Colonic mucosa (tissue), 4 donors: Measurements from ENCODE around the gene KRT39. TPM values are rescaled to one million over a fixed set of nuclear protein-coding genes. Genes with fewer than 3 reads are reported as not detected.
A peak's percentile ranks its signal among the peaks of the same experiment; 100 is the strongest.

Experiments used
- DNase-seq: peaks from one replicate; pipeline ENCODE4 v3.0.0-alpha.2; 2020
- H3K27ac ChIP-seq: fragments of 200-600 bp; one replicate; pipeline ENCODE4 v1.8.0; 2021
- H3K27me3 ChIP-seq: fragments of 200-600 bp; one replicate; pipeline ENCODE4 v1.8.0; 2021
- H3K36me3 ChIP-seq: fragments of 200-600 bp; one replicate; pipeline ENCODE4 v1.8.0; 2021
- H3K4me1 ChIP-seq: fragments of 200-600 bp; one replicate; pipeline ENCODE4 v1.8.0; 2021; ENCODE audit warnings: mild to moderate bottlenecking
- H3K4me3 ChIP-seq: fragments of 200-600 bp; one replicate; pipeline ENCODE4 v1.8.0; 2021
- H3K9ac ChIP-seq, 2 donors: one replicate each; pipeline ENCODE4 v1.7.0; 2013; ENCODE audit warnings: control low read depth in 2 of 2, low read depth in 2 of 2, low read length in 2 of 2
- H3K9me3 ChIP-seq: fragments of 200-600 bp; one replicate; pipeline ENCODE4 v1.8.0; 2021
- intact Hi-C: fragments of 100-400 bp; cut with DNase I; formaldehyde crosslinking; loops from one replicate; pipeline ENCODE4 v1.14.1; 2022
- total RNA-seq, 2 donors: library from RNA; stranded (reverse); fragmentation: NEBNext Ultra II Directional in 1 of 2; extraction: Animal tissue kit (Norgen Biotek cat#: 25700) in 1 of 2; gene quantifications; one replicate each; pipeline ENCODE4 v1.2.1, GENCODE V29; 2021
- TF ChIP-seq, protein P1 (sequence below): fragments of 200-600 bp; IDR thresholded peaks from one replicate; pipeline ENCODE4 v1.8.0; 2022; ENCODE audit warnings: antibody characterized with exemption, mild to moderate bottlenecking
- donor health status: healthy.
- donor health status: DM: no; HTN: no; CAD: no.
- donor health status: DM: no; HTN: no; CAD: no.

The KRT39 gene
- total RNA-seq, 2 donors from 2014 or later, result not detected

DNA sequence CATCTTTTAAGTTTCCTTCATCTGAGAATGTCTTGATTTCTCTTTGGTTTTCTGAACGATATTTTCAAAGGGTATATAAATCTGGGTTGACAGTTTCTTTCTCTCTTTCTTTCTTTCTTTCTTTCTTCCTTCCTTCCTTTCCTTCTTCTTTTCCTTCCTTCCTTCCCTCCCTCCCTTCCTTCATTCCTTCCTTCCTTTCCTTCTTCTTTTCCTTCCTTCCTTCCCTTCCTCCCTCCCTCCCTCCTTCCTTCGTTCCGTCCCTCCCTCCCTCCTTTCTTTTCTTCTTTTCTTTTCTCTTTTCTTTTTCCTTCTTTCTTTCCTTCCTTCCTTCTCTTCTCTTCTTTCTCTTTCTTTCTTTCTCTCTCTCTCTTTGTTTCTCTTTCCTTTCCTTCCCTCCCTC, 7.6 kb upstream of the KRT39 start:
- no peak for DNase-seq
- Histone ChIP-seq H3K36me3 (no peaks in the 10 kb centered on the region), H3K4me1 (no peaks in the 10 kb centered on the region), H3K9me3 (no peaks in the 10 kb centered on the region), H3K27ac (no peak overlapping the region), H3K27me3 (no peaks in the 10 kb centered on the region), H3K4me3 (no peak overlapping the region), H3K9ac (no peak overlapping the region)
- TF ChIP-seq, protein P1, sequence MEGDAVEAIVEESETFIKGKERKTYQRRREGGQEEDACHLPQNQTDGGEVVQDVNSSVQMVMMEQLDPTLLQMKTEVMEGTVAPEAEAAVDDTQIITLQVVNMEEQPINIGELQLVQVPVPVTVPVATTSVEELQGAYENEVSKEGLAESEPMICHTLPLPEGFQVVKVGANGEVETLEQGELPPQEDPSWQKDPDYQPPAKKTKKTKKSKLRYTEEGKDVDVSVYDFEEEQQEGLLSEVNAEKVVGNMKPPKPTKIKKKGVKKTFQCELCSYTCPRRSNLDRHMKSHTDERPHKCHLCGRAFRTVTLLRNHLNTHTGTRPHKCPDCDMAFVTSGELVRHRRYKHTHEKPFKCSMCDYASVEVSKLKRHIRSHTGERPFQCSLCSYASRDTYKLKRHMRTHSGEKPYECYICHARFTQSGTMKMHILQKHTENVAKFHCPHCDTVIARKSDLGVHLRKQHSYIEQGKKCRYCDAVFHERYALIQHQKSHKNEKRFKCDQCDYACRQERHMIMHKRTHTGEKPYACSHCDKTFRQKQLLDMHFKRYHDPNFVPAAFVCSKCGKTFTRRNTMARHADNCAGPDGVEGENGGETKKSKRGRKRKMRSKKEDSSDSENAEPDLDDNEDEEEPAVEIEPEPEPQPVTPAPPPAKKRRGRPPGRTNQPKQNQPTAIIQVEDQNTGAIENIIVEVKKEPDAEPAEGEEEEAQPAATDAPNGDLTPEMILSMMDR, result no peak
- intact Hi-C loops, result no loop called here

DNA sequence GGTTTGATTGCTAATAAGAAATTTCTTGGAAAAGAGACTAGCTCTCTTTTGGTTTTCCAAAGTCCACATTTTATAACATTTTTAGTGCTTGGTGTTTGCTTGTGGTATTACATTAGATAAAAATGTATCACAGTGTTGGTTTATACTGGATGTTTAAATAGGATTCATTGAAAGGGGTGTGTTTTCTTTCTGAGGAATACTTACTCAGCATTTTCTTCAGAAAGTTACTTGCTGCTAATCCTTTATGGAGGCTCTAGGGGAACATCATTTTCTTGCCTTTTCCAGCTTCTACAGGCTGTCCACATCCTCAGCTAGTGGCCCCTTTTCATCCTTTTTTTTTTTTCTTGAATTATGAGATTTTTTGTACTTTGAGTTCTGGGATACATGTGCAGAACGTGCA, 834 bp upstream of the KRT39 start:
- Histone ChIP-seq H3K9ac (no peak overlapping the region), H3K4me3 (no peak overlapping the region), H3K27ac (no peak overlapping the region), H3K27me3 (no peaks in the 10 kb centered on the region), H3K4me1 (no peaks in the 10 kb centered on the region), H3K9me3 (no peaks in the 10 kb centered on the region), H3K36me3 (no peaks in the 10 kb centered on the region)
- DNase-seq, result no peak
- intact Hi-C loops, result no loop called here
- TF ChIP-seq, protein P1, result no peak

DNA sequence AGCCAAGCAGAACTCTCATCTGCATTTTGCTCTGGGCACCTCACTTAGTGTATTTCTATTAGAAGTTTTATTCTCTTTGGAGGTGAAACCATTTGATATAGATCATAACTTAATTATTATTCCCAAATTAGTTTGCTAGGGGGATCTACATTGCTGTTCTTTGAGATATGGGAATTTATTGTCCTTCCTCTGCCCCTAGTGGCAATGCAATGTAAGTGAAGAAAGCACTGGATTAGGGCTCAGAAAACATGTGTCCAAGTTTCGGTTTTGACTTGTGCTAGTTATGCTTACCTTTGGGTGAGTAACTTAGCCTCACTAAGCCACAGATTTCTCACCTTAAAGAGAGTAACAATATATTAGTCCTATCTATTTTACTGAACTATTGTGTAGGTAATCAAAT, 2.9 kb downstream of the KRT39 start:
- Histone ChIP-seq H3K27ac (no peak overlapping the region), H3K36me3 (no peaks in the 10 kb centered on the region), H3K4me1 (no peaks in the 10 kb centered on the region), H3K9ac (no peak overlapping the region), H3K4me3 (no peak overlapping the region), H3K27me3 (no peaks in the 10 kb centered on the region), H3K9me3 (no peaks in the 10 kb centered on the region)
- intact Hi-C loops, result no loop called here
- TF ChIP-seq, protein P1, result peak; percentile 65
- no peak for DNase-seq

DNA sequence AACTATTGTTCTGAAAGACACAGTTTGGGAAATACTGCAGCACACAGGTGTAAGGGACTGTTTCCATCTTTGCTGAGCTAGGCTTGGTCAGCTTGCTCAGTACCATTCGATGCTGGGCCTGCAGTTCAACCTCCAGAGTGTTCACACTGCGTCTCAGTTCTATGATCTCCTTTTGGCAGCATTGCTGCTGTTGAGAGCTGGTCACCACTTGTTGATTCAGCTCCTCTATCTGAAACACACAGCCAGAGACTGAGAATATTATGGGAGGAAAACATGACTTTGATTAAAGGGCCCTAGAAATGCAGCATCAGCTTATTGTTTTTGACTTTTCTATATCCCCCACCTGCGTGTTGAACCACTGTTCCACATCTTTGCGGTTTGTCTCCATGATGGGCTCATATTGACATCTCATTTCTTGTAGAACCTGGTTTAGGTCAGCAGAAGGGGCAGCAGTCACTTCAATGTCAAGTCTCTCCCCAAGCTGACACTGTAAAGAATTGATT, 4.6 kb downstream of the KRT39 start:
- intact Hi-C loops, result no loop called here

DNA sequence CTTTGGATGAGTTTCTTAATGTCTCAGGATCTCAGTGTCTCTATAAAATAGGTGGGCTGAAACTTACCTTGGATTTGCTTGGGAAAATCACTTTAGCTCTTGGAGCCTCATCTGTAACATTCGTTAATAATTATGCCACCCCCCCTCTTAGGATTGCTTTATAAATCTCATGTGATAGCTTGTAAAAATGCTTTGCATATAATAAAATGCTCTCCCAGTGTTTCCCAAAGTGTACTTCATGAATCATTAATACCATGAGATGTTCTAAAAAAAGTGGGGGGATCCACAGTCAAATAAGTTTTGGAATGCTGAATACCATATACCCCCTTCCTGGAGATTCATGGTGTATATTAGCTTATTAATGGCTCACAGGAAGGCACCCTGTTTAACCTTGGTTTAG, 5.2 kb downstream of the KRT39 start:
- TF ChIP-seq, protein P1, result no peak
- Histone ChIP-seq H3K36me3 (no peaks in the 10 kb centered on the region), H3K9me3 (no peaks in the 10 kb centered on the region), H3K27me3 (no peaks in the 10 kb centered on the region), H3K9ac (no peak overlapping the region), H3K4me1 (no peaks in the 10 kb centered on the region), H3K27ac (no peak overlapping the region), H3K4me3 (no peak overlapping the region)
- intact Hi-C loops, result no loop called here
- no peak for DNase-seq

More for the DNA sequence above, 4.6 kb downstream of the KRT39 start:
- H3K36me3 ChIP-seq, result no peaks in the 10 kb centered on the region
- no peak overlapping the region for H3K9ac ChIP-seq
- no peaks in the 10 kb centered on the region for H3K9me3 ChIP-seq
- H3K27ac ChIP-seq, result no peak overlapping the region
- DNase-seq, result no peak
- H3K4me3 ChIP-seq, result no peak overlapping the region
- TF ChIP-seq, protein P1, result no peak
- no peaks in the 10 kb centered on the region for H3K27me3 ChIP-seq
- H3K4me1 ChIP-seq, result no peaks in the 10 kb centered on the region

DNA sequence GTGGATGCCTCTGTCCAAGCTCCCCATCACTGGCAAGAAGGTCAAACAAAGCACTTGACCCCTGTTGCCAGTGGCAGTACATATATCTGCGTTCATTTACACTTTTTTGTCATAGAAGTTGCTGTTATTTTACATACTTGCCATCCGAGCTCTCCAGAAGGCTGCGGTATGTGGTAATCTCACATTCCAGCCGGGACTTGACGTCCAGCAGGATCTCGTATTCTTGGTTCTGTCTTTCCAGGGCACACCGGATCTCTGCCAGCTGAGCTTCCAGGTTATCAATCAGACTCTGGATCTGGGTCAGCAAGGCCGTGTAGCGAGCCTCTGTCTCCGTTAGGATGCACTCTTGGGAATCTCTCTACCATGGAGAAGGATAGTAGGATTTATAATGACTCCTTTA, 6.6 kb downstream of the KRT39 start:
- no peak for DNase-seq
- H3K9me3 ChIP-seq, result no peaks in the 10 kb centered on the region
- H3K27ac ChIP-seq, result no peak overlapping the region
- H3K36me3 ChIP-seq, result no peaks in the 10 kb centered on the region
- no peaks in the 10 kb centered on the region for H3K4me1 ChIP-seq
- no peak overlapping the region for H3K9ac ChIP-seq
- no peaks in the 10 kb centered on the region for H3K27me3 ChIP-seq
- TF ChIP-seq, protein P1, result no peak
- intact Hi-C loops, result no loop called here
- no peak overlapping the region for H3K4me3 ChIP-seq
